ENCODE results near the gene EOMES. TPM values are rescaled to one million over a fixed set of nuclear protein-coding genes. Genes with fewer than 3 reads are reported as not detected.

The EOMES gene
- total and polyA plus RNA-seq, 2 of the 8 experiments (the other 6 are each of a cell fraction or from before 2014, with no cell fraction given), result 0.09 to 0.47 TPM

DNA sequence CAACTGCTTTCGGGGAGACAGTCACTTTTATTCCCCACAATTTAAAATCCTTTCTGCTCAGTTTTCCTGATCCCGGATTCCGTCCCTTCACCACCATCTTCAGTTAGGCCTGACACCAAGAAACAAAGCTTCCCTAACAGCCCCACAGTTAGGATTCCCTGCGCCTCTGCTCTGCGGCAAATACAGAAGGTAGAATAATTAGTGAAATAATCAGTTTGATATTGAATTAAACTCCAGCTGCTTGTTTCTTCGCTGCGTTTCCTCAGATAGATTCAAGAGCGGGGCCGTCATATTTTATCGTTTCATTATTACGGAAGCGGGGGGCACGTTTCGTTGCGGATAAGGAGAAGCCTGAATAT, 1.3 kb upstream of the EOMES start (continued):
- TF ChIP-seq TEAD4 (IDR thresholded peaks at IDR 0.05; ENCODE audit: low read depth, low read length), result no peak
- no peak for TF ChIP-seq CEBPB (IDR thresholded peaks at IDR 0.05; ENCODE audit: low read depth, low read length)
- TF ChIP-seq CBX5 (IDR thresholded peaks at IDR 0.05; ENCODE audit: low read depth, low read length), result no peak
- TF ChIP-seq HDAC2 (IDR thresholded peaks at IDR 0.05; ENCODE audit: borderline replicate concordance in 1 of 2, low read depth in 2 of 2, low read length in 2 of 2), result no peak
- no peak for TF ChIP-seq MAFK (IDR thresholded peaks at IDR 0.05; ENCODE audit: low read depth, low read length)
- TF ChIP-seq, protein P1, sequence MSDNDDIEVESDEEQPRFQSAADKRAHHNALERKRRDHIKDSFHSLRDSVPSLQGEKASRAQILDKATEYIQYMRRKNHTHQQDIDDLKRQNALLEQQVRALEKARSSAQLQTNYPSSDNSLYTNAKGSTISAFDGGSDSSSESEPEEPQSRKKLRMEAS (IDR thresholded peaks at IDR 0.05), result no peak

Measured in H1 (cell line).